ENCODE data around the gene TBC1D22A. TPM values are rescaled to one million over a fixed set of nuclear protein-coding genes. Genes with fewer than 3 reads are reported as not detected.

The TBC1D22A gene
- polyA plus RNA-seq, 2 donors, result 15.1 to 17.4 TPM

- Histone ChIP-seq H3K4me3 (ENCODE audit: low read depth in 1 of 2, low read length in 2 of 2) (no peak overlapping the region), H3K27me3 (ENCODE audit: control insufficient read depth in 1 of 2, insufficient read depth in 2 of 2, low read length in 2 of 2) (no peaks in the 10 kb centered on the region), H3K27ac (ENCODE audit: low read depth in 2 of 2, low read length in 1 of 2) (no peak overlapping the region), H3K4me1 (ENCODE audit: control insufficient read depth in 2 of 2, insufficient read depth in 2 of 2, low read length in 1 of 2) (peaks cover 8 to 14% of the 10 kb centered on the region in 2 donors), H3K36me3 (ENCODE audit: control insufficient read depth in 2 of 2, insufficient read depth in 2 of 2, low read length in 1 of 2) (peaks cover 0 to 7% of the 10 kb centered on the region in 2 donors), H3K9me3 (ENCODE audit: control insufficient read depth in 2 of 2, insufficient read depth in 1 of 2, low read depth in 1 of 2, low read length in 1 of 2) (no peaks in the 10 kb centered on the region)
- WGBS, 2 donors, result 40 to 52% methylated on average over 12 of the region's 12 CpGs
Observed at GRCh38 chr22:46936378-46936903, 174.0 kb downstream of the TBC1D22A start.

GRCh38 chr22:46937185-46937584 lies 174.7 kb downstream of the TBC1D22A start:
- no peak overlapping the region for H3K27ac ChIP-seq (ENCODE audit: low read depth in 2 of 2, low read length in 1 of 2)
- peaks cover 0 to 5% of the 10 kb centered on the region in 2 donors for H3K36me3 ChIP-seq (ENCODE audit: control insufficient read depth in 2 of 2, insufficient read depth in 2 of 2, low read length in 1 of 2)
- no peaks in the 10 kb centered on the region for H3K9me3 ChIP-seq (ENCODE audit: control insufficient read depth in 2 of 2, insufficient read depth in 1 of 2, low read depth in 1 of 2, low read length in 1 of 2)
- 90% methylated on average over 8 of the region's 8 CpGs for WGBS, 2 donors
- no peak overlapping the region for H3K4me3 ChIP-seq (ENCODE audit: low read depth in 1 of 2, low read length in 2 of 2)
- H3K27me3 ChIP-seq (ENCODE audit: control insufficient read depth in 1 of 2, insufficient read depth in 2 of 2, low read length in 2 of 2), result no peaks in the 10 kb centered on the region
- peaks cover 8 to 14% of the 10 kb centered on the region in 2 donors for H3K4me1 ChIP-seq (ENCODE audit: control insufficient read depth in 2 of 2, insufficient read depth in 2 of 2, low read length in 1 of 2)

- 73 to 96% methylated on average over 7 of the region's 7 CpGs for WGBS, 2 donors
- no peaks in the 10 kb centered on the region for H3K9me3 ChIP-seq (ENCODE audit: control insufficient read depth in 2 of 2, insufficient read depth in 1 of 2, low read depth in 1 of 2, low read length in 1 of 2)
- H3K4me3 ChIP-seq (ENCODE audit: low read depth in 1 of 2, low read length in 2 of 2), result no peak overlapping the region
- H3K36me3 ChIP-seq (ENCODE audit: control insufficient read depth in 2 of 2, insufficient read depth in 2 of 2, low read length in 1 of 2), result peaks cover 0 to 5% of the 10 kb centered on the region in 2 donors
- no peak overlapping the region for H3K27ac ChIP-seq (ENCODE audit: low read depth in 2 of 2, low read length in 1 of 2)
- H3K27me3 ChIP-seq (ENCODE audit: control insufficient read depth in 1 of 2, insufficient read depth in 2 of 2, low read length in 2 of 2), result no peaks in the 10 kb centered on the region
- peaks cover 8 to 14% of the 10 kb centered on the region in 2 donors for H3K4me1 ChIP-seq (ENCODE audit: control insufficient read depth in 2 of 2, insufficient read depth in 2 of 2, low read length in 1 of 2)
Observed at GRCh38 chr22:46937939-46938338, 175.5 kb downstream of the TBC1D22A start.

- peaks cover 0 to 2% of the 10 kb centered on the region in 2 donors for H3K9me3 ChIP-seq (ENCODE audit: control insufficient read depth in 2 of 2, insufficient read depth in 1 of 2, low read depth in 1 of 2, low read length in 1 of 2)
- no peaks in the 10 kb centered on the region for H3K36me3 ChIP-seq (ENCODE audit: control insufficient read depth in 2 of 2, insufficient read depth in 2 of 2, low read length in 1 of 2)
- peak overlapping the region in 1 of 2 donors; percentile 9 for H3K27ac ChIP-seq (ENCODE audit: low read depth in 2 of 2, low read length in 1 of 2)
- WGBS, 2 donors, result 80 to 87% methylated on average over 21 of the region's 21 CpGs
- H3K4me3 ChIP-seq (ENCODE audit: low read depth in 1 of 2, low read length in 2 of 2), result no peak overlapping the region
- no peaks in the 10 kb centered on the region for H3K4me1 ChIP-seq (ENCODE audit: control insufficient read depth in 2 of 2, insufficient read depth in 2 of 2, low read length in 1 of 2)
- H3K27me3 ChIP-seq (ENCODE audit: control insufficient read depth in 1 of 2, insufficient read depth in 2 of 2, low read length in 2 of 2), result no peaks in the 10 kb centered on the region
Observed at GRCh38 chr22:46941968-46942798, 179.7 kb downstream of the TBC1D22A start.

- no peak overlapping the region for H3K27ac ChIP-seq (ENCODE audit: low read depth in 2 of 2, low read length in 1 of 2)
- H3K4me3 ChIP-seq (ENCODE audit: low read depth in 1 of 2, low read length in 2 of 2), result no peak overlapping the region
- H3K9me3 ChIP-seq (ENCODE audit: control insufficient read depth in 2 of 2, insufficient read depth in 1 of 2, low read depth in 1 of 2, low read length in 1 of 2), result peaks cover 0 to 2% of the 10 kb centered on the region in 2 donors
- H3K4me1 ChIP-seq (ENCODE audit: control insufficient read depth in 2 of 2, insufficient read depth in 2 of 2, low read length in 1 of 2), result no peaks in the 10 kb centered on the region
- no peaks in the 10 kb centered on the region for H3K36me3 ChIP-seq (ENCODE audit: control insufficient read depth in 2 of 2, insufficient read depth in 2 of 2, low read length in 1 of 2)
- H3K27me3 ChIP-seq (ENCODE audit: control insufficient read depth in 1 of 2, insufficient read depth in 2 of 2, low read length in 2 of 2), result no peaks in the 10 kb centered on the region
- 83 to 85% methylated on average over 22 of the region's 22 CpGs for WGBS, 2 donors
Observed at GRCh38 chr22:46942799-46943785, 180.6 kb downstream of the TBC1D22A start.

- H3K27ac ChIP-seq (ENCODE audit: low read depth in 2 of 2, low read length in 1 of 2), result no peak overlapping the region
- H3K4me3 ChIP-seq (ENCODE audit: low read depth in 1 of 2, low read length in 2 of 2), result no peak overlapping the region
- WGBS, 2 donors, result 90 to 92% methylated on average over 7 of the region's 7 CpGs
- H3K9me3 ChIP-seq (ENCODE audit: control insufficient read depth in 2 of 2, insufficient read depth in 1 of 2, low read depth in 1 of 2, low read length in 1 of 2), result peaks cover 0 to 2% of the 10 kb centered on the region in 2 donors
- H3K27me3 ChIP-seq (ENCODE audit: control insufficient read depth in 1 of 2, insufficient read depth in 2 of 2, low read length in 2 of 2), result no peaks in the 10 kb centered on the region
- peaks cover 0 to 7% of the 10 kb centered on the region in 2 donors for H3K36me3 ChIP-seq (ENCODE audit: control insufficient read depth in 2 of 2, insufficient read depth in 2 of 2, low read length in 1 of 2)
- peaks cover 0 to 2% of the 10 kb centered on the region in 2 donors for H3K4me1 ChIP-seq (ENCODE audit: control insufficient read depth in 2 of 2, insufficient read depth in 2 of 2, low read length in 1 of 2)
Observed at GRCh38 chr22:46945481-46945880, 183.0 kb downstream of the TBC1D22A start.

- H3K36me3 ChIP-seq (ENCODE audit: control insufficient read depth in 2 of 2, insufficient read depth in 2 of 2, low read length in 1 of 2), result peaks cover 0 to 7% of the 10 kb centered on the region in 2 donors
- WGBS, 2 donors, result 96 to 99% methylated on average over 7 of the region's 7 CpGs
- H3K27ac ChIP-seq (ENCODE audit: low read depth in 2 of 2, low read length in 1 of 2), result no peak overlapping the region
- H3K4me3 ChIP-seq (ENCODE audit: low read depth in 1 of 2, low read length in 2 of 2), result no peak overlapping the region
- H3K4me1 ChIP-seq (ENCODE audit: control insufficient read depth in 2 of 2, insufficient read depth in 2 of 2, low read length in 1 of 2), result peaks cover 0 to 2% of the 10 kb centered on the region in 2 donors
- no peaks in the 10 kb centered on the region for H3K27me3 ChIP-seq (ENCODE audit: control insufficient read depth in 1 of 2, insufficient read depth in 2 of 2, low read length in 2 of 2)
- peaks cover 0 to 2% of the 10 kb centered on the region in 2 donors for H3K9me3 ChIP-seq (ENCODE audit: control insufficient read depth in 2 of 2, insufficient read depth in 1 of 2, low read depth in 1 of 2, low read length in 1 of 2)
Observed at GRCh38 chr22:46946383-46946962, 184.0 kb downstream of the TBC1D22A start.

- peaks cover 0 to 9% of the 10 kb centered on the region in 2 donors for H3K36me3 ChIP-seq (ENCODE audit: control insufficient read depth in 2 of 2, insufficient read depth in 2 of 2, low read length in 1 of 2)
- no peaks in the 10 kb centered on the region for H3K27me3 ChIP-seq (ENCODE audit: control insufficient read depth in 1 of 2, insufficient read depth in 2 of 2, low read length in 2 of 2)
- H3K27ac ChIP-seq (ENCODE audit: low read depth in 2 of 2, low read length in 1 of 2), result no peak overlapping the region
- H3K9me3 ChIP-seq (ENCODE audit: control insufficient read depth in 2 of 2, insufficient read depth in 1 of 2, low read depth in 1 of 2, low read length in 1 of 2), result peaks cover 0 to 2% of the 10 kb centered on the region in 2 donors
- peaks cover 0 to 2% of the 10 kb centered on the region in 2 donors for H3K4me1 ChIP-seq (ENCODE audit: control insufficient read depth in 2 of 2, insufficient read depth in 2 of 2, low read length in 1 of 2)
- WGBS, 2 donors, result 81 to 89% methylated on average over 14 of the region's 14 CpGs
- H3K4me3 ChIP-seq (ENCODE audit: low read depth in 1 of 2, low read length in 2 of 2), result no peak overlapping the region
Observed at GRCh38 chr22:46947516-46948257, 185.2 kb downstream of the TBC1D22A start.
